Mesothelial cell of epicardium (in vitro differentiated cells): Measurements from ENCODE around the gene FCHO2. TPM values are rescaled to one million over a fixed set of nuclear protein-coding genes. Genes with fewer than 3 reads are reported as not detected.

Experiments used
- DNase-seq, 2 experiments: peaks; one replicate each; pipeline ENCODE4 v3.0.0; 2021; ENCODE audit warnings: low spot score in 2 of 2; ENCODE audit not compliant: unreplicated experiment in 2 of 2
- H3K27ac Mint-ChIP-seq: 2 replicates; pipeline ENCODE4 v1.8.0; 2021; ENCODE audit warnings: mixed read lengths
- H3K27me3 Mint-ChIP-seq: 2 replicates; pipeline ENCODE4 v1.8.0; 2021; ENCODE audit warnings: low read depth, mixed read lengths
- H3K36me3 Mint-ChIP-seq: 2 replicates; pipeline ENCODE4 v1.8.0; 2021; ENCODE audit warnings: mixed read lengths
- H3K4me1 Mint-ChIP-seq: 2 replicates; pipeline ENCODE4 v1.8.0; 2021; ENCODE audit warnings: mixed read lengths
- H3K4me3 Mint-ChIP-seq: 2 replicates; pipeline ENCODE4 v1.8.0; 2021; ENCODE audit warnings: mild to moderate bottlenecking, moderate library complexity, mixed read lengths
- H3K9me3 Mint-ChIP-seq: 2 replicates; pipeline ENCODE4 v1.8.0; 2021; ENCODE audit warnings: mixed read lengths
- CTCF ChIP-seq: fragments of 200-600 bp; sonication (generic); IDR thresholded peaks from one replicate; pipeline ENCODE4 v1.5.0; 2021; ENCODE audit warnings: antibody characterized with exemption; ENCODE audit not compliant: unreplicated experiment
- total RNA-seq: library from RNA; stranded (reverse); gene quantifications from 3 replicates; pipeline ENCODE4 v1.2.1, GENCODE V29; 2021

Gene FCHO2
- total RNA-seq, 1 donor from 2014 or later, result 28.7 TPM

GRCh38 chr5:73120222-73121118 is 164.6 kb downstream of the FCHO2 start, which contains the start of gene TMEM171:
Gene TMEM171 (plus strand): TSS chr5:73120575. CDS start chr5:73123374, 2,799 bp downstream.
- DNase-seq, result peak in 1 of 2 experiments; percentile 54
- Mint-ChIP-seq H3K9me3 (peaks cover 4% of the 10 kb centered on the region), H3K4me3 (peak within 1 kb of the TSS; percentile 64), H3K27me3 (peaks cover 64% of the 10 kb centered on the region), H3K27ac (no peak within 1 kb of the TSS), H3K36me3 (no peaks in the 10 kb centered on the region), H3K4me1 (peaks cover 7% of the 10 kb centered on the region)
- no peak for TF ChIP-seq CTCF

GRCh38 chr5:73121119-73121463 is 165.2 kb downstream of the FCHO2 start:
- H3K36me3 Mint-ChIP-seq, result no peaks in the 10 kb centered on the region
- peaks cover 69% of the 10 kb centered on the region for H3K27me3 Mint-ChIP-seq
- no peak overlapping the region for H3K27ac Mint-ChIP-seq
- H3K9me3 Mint-ChIP-seq, result peaks cover 4% of the 10 kb centered on the region
- TF ChIP-seq CTCF, result no peak
- no peak for DNase-seq
- peak overlapping the region; percentile 61 for H3K4me3 Mint-ChIP-seq
- peaks cover 7% of the 10 kb centered on the region for H3K4me1 Mint-ChIP-seq

GRCh38 chr5:73122875-73123810 is 167.3 kb downstream of the FCHO2 start:
- no peak for TF ChIP-seq CTCF
- DNase-seq, result no peak
- peaks cover 7% of the 10 kb centered on the region for H3K4me1 Mint-ChIP-seq

GRCh38 chr5:73125289-73125688 is 169.4 kb downstream of the FCHO2 start:
- Mint-ChIP-seq H3K4me1 (peaks cover 5% of the 10 kb centered on the region), H3K27ac (no peak overlapping the region), H3K4me3 (no peak overlapping the region), H3K27me3 (peaks cover 45% of the 10 kb centered on the region), H3K9me3 (no peaks in the 10 kb centered on the region), H3K36me3 (no peaks in the 10 kb centered on the region)
- no peak for DNase-seq
- no peak for TF ChIP-seq CTCF

More at GRCh38 chr5:73122875-73123810, 167.3 kb downstream of the FCHO2 start:
- H3K36me3 Mint-ChIP-seq, result no peaks in the 10 kb centered on the region
- no peak overlapping the region for H3K27ac Mint-ChIP-seq
- H3K27me3 Mint-ChIP-seq, result peaks cover 51% of the 10 kb centered on the region
- H3K4me3 Mint-ChIP-seq, result no peak overlapping the region
- no peaks in the 10 kb centered on the region for H3K9me3 Mint-ChIP-seq

- H3K9me3 Mint-ChIP-seq, result no peaks in the 10 kb centered on the region
- DNase-seq, result no peak
- no peak for TF ChIP-seq CTCF
- peaks cover 39% of the 10 kb centered on the region for H3K27me3 Mint-ChIP-seq
- no peak overlapping the region for H3K4me3 Mint-ChIP-seq
- no peak overlapping the region for H3K27ac Mint-ChIP-seq
- H3K4me1 Mint-ChIP-seq, result peaks cover 3% of the 10 kb centered on the region
- H3K36me3 Mint-ChIP-seq, result no peaks in the 10 kb centered on the region
These were observed 170.5 kb downstream of the FCHO2 start for GRCh38 chr5:73126381-73126780.
